ENCODE results near the gene ZRANB2.

The ZRANB2 gene

DNA sequence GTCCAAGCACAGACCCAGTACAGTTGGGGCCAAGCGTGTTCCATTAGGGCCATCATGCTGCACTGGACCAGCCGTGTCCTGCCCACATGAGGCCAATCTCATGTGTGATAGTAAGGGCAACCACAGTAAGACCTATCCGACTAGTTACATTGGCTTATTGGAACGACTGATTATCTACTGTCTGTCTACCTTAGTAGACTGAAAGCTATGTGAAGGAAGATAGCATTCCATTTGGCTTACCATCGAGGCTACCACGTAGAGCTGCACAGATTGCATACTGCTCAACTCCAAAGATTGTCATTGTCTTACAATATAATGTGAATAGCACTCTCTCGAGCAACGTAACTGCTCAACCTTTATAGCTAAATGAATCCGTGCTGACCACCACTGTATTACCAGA is 43.8 kb downstream of the ZRANB2 start:
- Histone ChIP-seq H4K20me1 (ENCODE audit: insufficient read depth, low read length) (no peaks in the 10 kb centered on the region), H3K9me3 (ENCODE audit: insufficient read depth, low read length, severe bottlenecking) (no peaks in the 10 kb centered on the region), H3K79me2 (ENCODE audit: insufficient read depth, low read length) (no peaks in the 10 kb centered on the region), H3K4me3 (ENCODE audit: low read depth in 1 of 2, low read length in 2 of 2) (no peak overlapping the region), H2AFZ (ENCODE audit: low read depth, low read length) (no peak overlapping the region), H3K4me1 (ENCODE audit: insufficient read depth, low read length) (no peaks in the 10 kb centered on the region), H3K9ac (ENCODE audit: low read depth, low read length) (no peak overlapping the region), H3K36me3 (ENCODE audit: insufficient read depth, low read length) (no peaks in the 10 kb centered on the region), H3K27ac (ENCODE audit: low read length) (no peak overlapping the region), H3K27me3 (ENCODE audit: insufficient read depth, low read length, poor library complexity) (no peaks in the 10 kb centered on the region), H3K4me2 (ENCODE audit: insufficient read depth, low read length) (no peak overlapping the region)
- DNase-seq, result no peak
- ATAC-seq (ENCODE audit: insufficient read depth, low read depth), result no peak
- no peak for TF ChIP-seq EZH2 (IDR thresholded peaks at IDR 0.05; ENCODE audit: borderline replicate concordance, low read depth, low read length, severe bottlenecking)
- TF ChIP-seq, protein P1, sequence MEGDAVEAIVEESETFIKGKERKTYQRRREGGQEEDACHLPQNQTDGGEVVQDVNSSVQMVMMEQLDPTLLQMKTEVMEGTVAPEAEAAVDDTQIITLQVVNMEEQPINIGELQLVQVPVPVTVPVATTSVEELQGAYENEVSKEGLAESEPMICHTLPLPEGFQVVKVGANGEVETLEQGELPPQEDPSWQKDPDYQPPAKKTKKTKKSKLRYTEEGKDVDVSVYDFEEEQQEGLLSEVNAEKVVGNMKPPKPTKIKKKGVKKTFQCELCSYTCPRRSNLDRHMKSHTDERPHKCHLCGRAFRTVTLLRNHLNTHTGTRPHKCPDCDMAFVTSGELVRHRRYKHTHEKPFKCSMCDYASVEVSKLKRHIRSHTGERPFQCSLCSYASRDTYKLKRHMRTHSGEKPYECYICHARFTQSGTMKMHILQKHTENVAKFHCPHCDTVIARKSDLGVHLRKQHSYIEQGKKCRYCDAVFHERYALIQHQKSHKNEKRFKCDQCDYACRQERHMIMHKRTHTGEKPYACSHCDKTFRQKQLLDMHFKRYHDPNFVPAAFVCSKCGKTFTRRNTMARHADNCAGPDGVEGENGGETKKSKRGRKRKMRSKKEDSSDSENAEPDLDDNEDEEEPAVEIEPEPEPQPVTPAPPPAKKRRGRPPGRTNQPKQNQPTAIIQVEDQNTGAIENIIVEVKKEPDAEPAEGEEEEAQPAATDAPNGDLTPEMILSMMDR (IDR thresholded peaks at IDR 0.05; ENCODE audit: borderline replicate concordance, extremely low read depth, low read length, poor library complexity, severe bottlenecking), result no peak

DNA sequence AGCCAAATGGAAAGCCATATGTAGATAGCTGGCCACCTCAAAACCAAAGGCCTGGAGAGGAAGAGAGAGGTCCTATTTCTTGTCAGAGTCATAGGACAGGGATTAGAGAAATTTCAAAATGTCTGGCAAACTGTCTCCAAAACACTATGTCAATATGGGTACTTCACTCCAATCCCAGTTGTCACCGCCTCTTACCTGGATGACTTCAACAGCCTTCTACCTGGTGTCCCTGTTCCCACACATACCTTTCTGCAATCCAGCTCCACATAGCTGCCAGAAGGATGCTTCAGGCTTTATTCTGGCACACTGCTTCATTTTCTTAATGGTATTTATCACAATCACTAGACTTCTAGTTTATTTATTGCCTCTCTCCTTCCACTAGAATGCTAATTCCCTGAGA is 47.7 kb downstream of the ZRANB2 start:
- no peaks in the 10 kb centered on the region for H3K79me2 ChIP-seq (ENCODE audit: insufficient read depth, low read length)
- H2AFZ ChIP-seq (ENCODE audit: low read depth, low read length), result no peak overlapping the region
- H3K4me3 ChIP-seq (ENCODE audit: low read depth in 1 of 2, low read length in 2 of 2), result no peak overlapping the region
- H3K9ac ChIP-seq (ENCODE audit: low read depth, low read length), result no peak overlapping the region
- DNase-seq (no peak), ATAC-seq (ENCODE audit: insufficient read depth, low read depth) (no peak)
- no peaks in the 10 kb centered on the region for H3K36me3 ChIP-seq (ENCODE audit: insufficient read depth, low read length)
- no peak overlapping the region for H3K4me2 ChIP-seq (ENCODE audit: insufficient read depth, low read length)
- no peaks in the 10 kb centered on the region for H4K20me1 ChIP-seq (ENCODE audit: insufficient read depth, low read length)
- H3K4me1 ChIP-seq (ENCODE audit: insufficient read depth, low read length), result no peaks in the 10 kb centered on the region
- no peaks in the 10 kb centered on the region for H3K9me3 ChIP-seq (ENCODE audit: insufficient read depth, low read length, severe bottlenecking)
- no peak overlapping the region for H3K27ac ChIP-seq (ENCODE audit: low read length)
- TF ChIP-seq, protein P1 (IDR thresholded peaks at IDR 0.05; ENCODE audit: borderline replicate concordance, extremely low read depth, low read length, poor library complexity, severe bottlenecking), result no peak
- TF ChIP-seq EZH2 (IDR thresholded peaks at IDR 0.05; ENCODE audit: borderline replicate concordance, low read depth, low read length, severe bottlenecking), result no peak
- H3K27me3 ChIP-seq (ENCODE audit: insufficient read depth, low read length, poor library complexity), result no peaks in the 10 kb centered on the region

DNA sequence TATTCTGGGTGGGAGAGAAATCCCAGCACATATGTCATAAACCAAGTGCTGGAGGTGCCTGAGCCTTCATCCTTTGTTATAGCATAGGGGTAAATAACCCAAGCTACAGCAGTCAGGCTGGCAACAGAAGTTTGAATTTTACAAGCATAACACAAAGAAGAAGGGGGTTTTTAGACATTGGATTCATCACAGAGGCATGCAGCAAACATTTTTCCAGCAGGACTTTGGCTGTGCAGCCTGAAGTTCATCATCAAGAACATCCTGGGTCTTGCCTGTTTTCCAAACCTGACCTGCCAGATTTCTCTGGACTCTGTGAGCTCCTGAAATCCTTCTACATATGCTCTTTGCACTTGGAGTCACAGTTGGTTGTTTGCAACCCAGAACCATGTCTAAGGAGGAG is 49.4 kb downstream of the ZRANB2 start:
- Histone ChIP-seq H2AFZ (ENCODE audit: low read depth, low read length) (no peak overlapping the region), H3K4me2 (ENCODE audit: insufficient read depth, low read length) (no peak overlapping the region), H3K27ac (ENCODE audit: low read length) (no peak overlapping the region), H3K9me3 (ENCODE audit: insufficient read depth, low read length, severe bottlenecking) (no peaks in the 10 kb centered on the region), H3K27me3 (ENCODE audit: insufficient read depth, low read length, poor library complexity) (no peaks in the 10 kb centered on the region), H3K9ac (ENCODE audit: low read depth, low read length) (no peak overlapping the region), H3K4me3 (ENCODE audit: low read depth in 1 of 2, low read length in 2 of 2) (no peak overlapping the region), H3K79me2 (ENCODE audit: insufficient read depth, low read length) (no peaks in the 10 kb centered on the region), H3K36me3 (ENCODE audit: insufficient read depth, low read length) (no peaks in the 10 kb centered on the region), H3K4me1 (ENCODE audit: insufficient read depth, low read length) (no peaks in the 10 kb centered on the region), H4K20me1 (ENCODE audit: insufficient read depth, low read length) (no peaks in the 10 kb centered on the region)
- ATAC-seq (ENCODE audit: insufficient read depth, low read depth) (no peak), DNase-seq (no peak)
- TF ChIP-seq, protein P1 (IDR thresholded peaks at IDR 0.05; ENCODE audit: borderline replicate concordance, extremely low read depth, low read length, poor library complexity, severe bottlenecking), result no peak
- no peak for TF ChIP-seq EZH2 (IDR thresholded peaks at IDR 0.05; ENCODE audit: borderline replicate concordance, low read depth, low read length, severe bottlenecking)

DNA sequence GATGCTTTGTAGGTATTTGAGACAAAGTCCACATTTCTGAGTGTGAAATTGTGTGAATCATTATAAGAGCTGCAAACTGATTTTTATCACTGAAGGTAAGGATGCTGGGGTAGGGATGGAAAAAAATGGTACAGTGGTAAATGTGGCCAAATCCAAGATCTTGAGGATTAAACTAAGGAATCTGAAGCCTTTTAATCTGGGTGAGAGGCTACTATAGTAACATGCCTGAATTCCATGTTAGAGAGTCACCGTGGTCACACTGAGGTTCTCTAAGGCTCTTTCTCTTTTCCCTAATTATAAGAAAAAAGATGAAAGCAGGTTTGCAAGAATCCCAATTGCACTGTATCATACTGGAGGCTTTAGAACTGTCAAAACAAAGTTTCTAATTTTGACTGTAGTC is 50.8 kb downstream of the ZRANB2 start:
- no peaks in the 10 kb centered on the region for H4K20me1 ChIP-seq (ENCODE audit: insufficient read depth, low read length)
- DNase-seq (no peak), ATAC-seq (ENCODE audit: insufficient read depth, low read depth) (no peak)
- no peak overlapping the region for H3K9ac ChIP-seq (ENCODE audit: low read depth, low read length)
- H3K79me2 ChIP-seq (ENCODE audit: insufficient read depth, low read length), result no peaks in the 10 kb centered on the region
- no peak for TF ChIP-seq EZH2 (IDR thresholded peaks at IDR 0.05; ENCODE audit: borderline replicate concordance, low read depth, low read length, severe bottlenecking)
- TF ChIP-seq, protein P1 (IDR thresholded peaks at IDR 0.05; ENCODE audit: borderline replicate concordance, extremely low read depth, low read length, poor library complexity, severe bottlenecking), result no peak
- H3K27me3 ChIP-seq (ENCODE audit: insufficient read depth, low read length, poor library complexity), result no peaks in the 10 kb centered on the region
- no peak overlapping the region for H2AFZ ChIP-seq (ENCODE audit: low read depth, low read length)
- H3K36me3 ChIP-seq (ENCODE audit: insufficient read depth, low read length), result no peaks in the 10 kb centered on the region
- no peak overlapping the region for H3K4me3 ChIP-seq (ENCODE audit: low read depth in 1 of 2, low read length in 2 of 2)
- H3K4me2 ChIP-seq (ENCODE audit: insufficient read depth, low read length), result no peak overlapping the region
- H3K27ac ChIP-seq (ENCODE audit: low read length), result no peak overlapping the region
- no peaks in the 10 kb centered on the region for H3K9me3 ChIP-seq (ENCODE audit: insufficient read depth, low read length, severe bottlenecking)
- no peaks in the 10 kb centered on the region for H3K4me1 ChIP-seq (ENCODE audit: insufficient read depth, low read length)
